ENCODE measurements around the gene COBLL1.
"Not testable (repeated sequence)": the region's sequence is repeated elsewhere in the genome, so short reads cannot be mapped to it uniquely, and the experiment has no call there.

COBLL1 gene

DNA sequence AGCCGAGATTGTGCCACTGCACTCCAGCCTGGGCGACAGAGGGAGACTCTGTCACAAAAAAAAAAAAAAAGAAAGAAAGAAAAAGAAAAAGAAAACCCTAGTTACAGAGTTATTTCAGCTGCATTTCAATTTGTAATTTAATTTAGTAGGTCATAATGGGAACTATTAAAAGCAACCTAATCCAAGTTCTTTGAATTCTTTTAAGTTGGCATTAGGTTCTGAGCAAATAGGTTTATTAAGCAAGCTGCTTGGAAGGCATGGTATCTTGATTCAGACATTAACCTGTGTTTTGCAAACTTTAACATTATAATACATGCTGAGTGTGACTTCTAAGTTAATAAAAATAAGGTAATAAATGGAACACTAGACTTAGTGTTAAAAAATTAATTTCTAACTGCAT lies 29.8 kb upstream of the COBLL1 start:
- Histone ChIP-seq H3K27ac (ENCODE audit: low read depth, low read length) (no peak overlapping the region), H3K9ac (ENCODE audit: low read length) (no peak overlapping the region), H3K4me1 (ENCODE audit: control insufficient read depth, insufficient read depth, low read length) (no peaks in the 10 kb centered on the region), H3K27me3 (ENCODE audit: control insufficient read depth, insufficient read depth, low read length) (no peaks in the 10 kb centered on the region), H3K36me3 (ENCODE audit: control insufficient read depth, insufficient read depth, low read length) (no peaks in the 10 kb centered on the region), H3K4me3 (ENCODE audit: low read length) (no peak overlapping the region)

DNA sequence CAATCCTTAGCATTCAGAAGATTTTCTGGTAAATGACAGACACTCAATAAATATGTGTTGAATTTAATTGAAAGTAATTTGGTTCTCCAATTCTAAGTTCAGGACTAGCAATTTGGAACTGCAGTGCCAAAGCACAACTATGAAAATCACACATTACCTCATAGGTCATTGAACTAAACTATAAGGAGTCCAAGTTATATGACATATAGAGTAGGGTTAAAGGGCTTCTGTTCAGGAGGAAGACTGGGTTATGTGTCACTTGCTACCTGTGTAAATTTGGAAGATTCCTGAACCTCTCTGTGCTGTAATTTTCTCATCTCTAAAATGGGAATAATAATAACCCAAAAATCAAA lies 27.8 kb upstream of the COBLL1 start:
- Histone ChIP-seq H3K4me1 (ENCODE audit: control insufficient read depth, insufficient read depth, low read length) (no peaks in the 10 kb centered on the region), H3K27ac (ENCODE audit: low read depth, low read length) (no peak overlapping the region), H3K27me3 (ENCODE audit: control insufficient read depth, insufficient read depth, low read length) (no peaks in the 10 kb centered on the region), H3K9ac (ENCODE audit: low read length) (no peak overlapping the region), H3K4me3 (ENCODE audit: low read length) (no peak overlapping the region), H3K36me3 (ENCODE audit: control insufficient read depth, insufficient read depth, low read length) (no peaks in the 10 kb centered on the region)

DNA sequence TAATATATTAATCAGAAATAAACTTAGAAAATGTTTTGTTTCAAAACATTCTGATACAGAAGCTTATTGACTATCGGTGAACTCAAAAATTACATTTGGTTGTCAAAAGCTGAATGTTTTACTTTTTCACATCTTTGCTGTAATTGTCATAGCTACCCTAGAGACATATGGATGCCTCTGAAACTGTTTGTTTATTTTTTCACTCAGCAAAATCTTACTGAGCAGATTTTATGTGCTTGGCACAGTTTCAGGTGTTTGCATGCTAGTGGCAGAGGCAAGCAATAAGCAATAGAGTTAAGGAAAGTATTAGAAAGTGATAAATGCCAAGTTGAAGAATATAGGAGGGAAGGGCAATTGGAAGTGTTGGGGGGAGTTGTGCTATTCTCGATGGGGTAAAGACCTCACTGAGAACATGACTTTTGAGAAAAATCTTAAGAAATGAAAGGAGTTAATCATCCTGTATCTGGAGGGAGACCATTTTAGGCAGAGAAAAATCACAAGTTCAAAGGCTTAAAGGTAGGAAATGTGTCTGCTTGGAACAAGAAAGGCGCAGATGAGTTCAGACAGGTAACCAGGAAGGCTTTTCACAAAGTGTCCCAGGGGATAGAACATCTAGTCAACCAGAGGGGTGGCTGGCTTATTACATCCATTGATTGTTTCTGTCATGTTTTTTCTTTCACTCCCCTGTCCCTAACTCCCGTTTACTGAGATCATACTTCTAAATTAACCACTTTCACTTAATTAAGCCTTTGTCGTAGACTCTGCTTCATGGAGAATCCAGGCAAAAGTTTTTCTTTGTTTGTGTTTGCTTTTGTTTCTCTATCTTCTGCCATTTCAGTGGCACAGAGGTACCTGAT lies 27.2 kb upstream of the COBLL1 start:
- no peaks in the 10 kb centered on the region for H3K4me1 ChIP-seq (ENCODE audit: control insufficient read depth, insufficient read depth, low read length)
- H3K9ac ChIP-seq (ENCODE audit: low read length): no peak overlapping the region
- H3K36me3 ChIP-seq (ENCODE audit: control insufficient read depth, insufficient read depth, low read length): no peaks in the 10 kb centered on the region
- no peaks in the 10 kb centered on the region for H3K27me3 ChIP-seq (ENCODE audit: control insufficient read depth, insufficient read depth, low read length)
- no peak overlapping the region for H3K4me3 ChIP-seq (ENCODE audit: low read length)
- H3K27ac ChIP-seq (ENCODE audit: low read depth, low read length): no peak overlapping the region

DNA sequence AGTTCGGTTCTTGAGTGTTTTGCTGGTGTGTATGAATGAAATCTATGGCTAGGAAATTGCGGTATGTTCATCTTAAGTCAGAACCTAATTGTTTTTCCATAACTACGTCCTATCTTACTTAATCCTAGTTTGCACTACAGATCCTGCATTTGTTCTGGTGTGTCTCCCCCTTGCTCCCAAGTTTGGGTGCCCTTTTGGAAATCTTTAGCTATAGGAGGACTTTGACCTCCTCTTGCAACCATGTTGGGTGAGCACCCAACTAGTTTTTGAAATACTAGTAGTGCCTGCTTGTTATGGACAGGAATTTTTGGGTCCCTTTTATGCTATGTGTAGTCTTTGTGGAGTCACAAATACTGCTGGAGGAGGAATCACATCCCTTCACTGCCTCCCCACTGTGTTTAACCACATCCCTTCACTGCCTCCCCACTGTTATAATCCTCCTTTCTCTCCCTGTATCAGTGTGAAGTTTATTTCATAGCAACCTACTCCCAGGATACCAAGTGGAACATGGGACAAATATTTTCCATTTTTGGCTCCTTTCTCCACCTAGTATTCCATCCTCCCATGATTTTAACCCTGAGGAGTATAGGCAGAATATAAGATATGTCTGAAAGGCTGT lies 26.3 kb upstream of the COBLL1 start:
- H3K4me3 ChIP-seq (ENCODE audit: low read length): no peak overlapping the region
- no peaks in the 10 kb centered on the region for H3K4me1 ChIP-seq (ENCODE audit: control insufficient read depth, insufficient read depth, low read length)
- no peaks in the 10 kb centered on the region for H3K27me3 ChIP-seq (ENCODE audit: control insufficient read depth, insufficient read depth, low read length)
- no peaks in the 10 kb centered on the region for H3K36me3 ChIP-seq (ENCODE audit: control insufficient read depth, insufficient read depth, low read length)
- H3K9ac ChIP-seq (ENCODE audit: low read length): no peak overlapping the region
- no peak overlapping the region for H3K27ac ChIP-seq (ENCODE audit: low read depth, low read length)

DNA sequence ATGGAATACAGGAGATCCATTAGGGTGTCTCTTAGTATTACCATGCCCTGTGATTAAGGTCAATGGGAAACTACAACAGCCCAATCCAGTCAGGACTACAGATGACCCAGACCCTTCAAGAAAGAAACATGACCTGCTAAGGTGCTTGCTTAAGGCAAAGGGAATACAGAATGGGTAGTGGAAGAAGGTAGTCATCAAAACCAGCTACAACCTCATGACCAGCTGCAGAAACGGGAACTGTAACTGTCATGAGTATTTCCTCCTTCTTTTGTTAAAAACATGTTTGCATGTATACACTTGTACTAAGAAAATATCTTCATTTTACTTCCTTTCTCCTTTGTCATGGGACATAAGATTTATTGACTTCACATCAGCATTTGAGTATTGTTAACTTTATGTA lies 24.8 kb upstream of the COBLL1 start:
- H3K36me3 ChIP-seq (ENCODE audit: control insufficient read depth, insufficient read depth, low read length); H3K9ac ChIP-seq (ENCODE audit: low read length); H3K27ac ChIP-seq (ENCODE audit: low read depth, low read length); H3K4me1 ChIP-seq (ENCODE audit: control insufficient read depth, insufficient read depth, low read length); H3K4me3 ChIP-seq (ENCODE audit: low read length); H3K27me3 ChIP-seq (ENCODE audit: control insufficient read depth, insufficient read depth, low read length): not testable (repeated sequence)

DNA sequence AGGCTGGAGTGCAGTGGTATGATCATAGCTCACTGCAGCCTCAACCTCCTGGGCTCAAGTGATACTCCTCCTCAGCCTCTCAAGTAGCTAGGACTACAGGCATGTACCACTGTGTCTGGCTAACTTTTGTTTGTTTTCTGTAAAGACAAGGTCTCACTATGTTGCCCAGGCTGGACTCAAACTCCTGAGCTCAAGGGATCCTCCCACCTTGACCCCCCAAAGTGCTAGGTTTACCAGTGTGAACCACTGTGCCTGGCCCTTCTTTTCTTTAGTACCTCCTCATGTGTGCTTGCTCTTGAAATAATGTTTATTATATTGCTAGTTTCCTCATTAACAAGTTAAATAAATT lies 19.0 kb upstream of the COBLL1 start:
- Histone ChIP-seq H3K4me1 (ENCODE audit: control insufficient read depth, insufficient read depth, low read length) (no peaks in the 10 kb centered on the region), H3K27me3 (ENCODE audit: control insufficient read depth, insufficient read depth, low read length) (no peaks in the 10 kb centered on the region), H3K4me3 (ENCODE audit: low read length) (no peak overlapping the region), H3K36me3 (ENCODE audit: control insufficient read depth, insufficient read depth, low read length) (no peaks in the 10 kb centered on the region), H3K9ac (ENCODE audit: low read length) (no peak overlapping the region), H3K27ac (ENCODE audit: low read depth, low read length) (no peak overlapping the region)

DNA sequence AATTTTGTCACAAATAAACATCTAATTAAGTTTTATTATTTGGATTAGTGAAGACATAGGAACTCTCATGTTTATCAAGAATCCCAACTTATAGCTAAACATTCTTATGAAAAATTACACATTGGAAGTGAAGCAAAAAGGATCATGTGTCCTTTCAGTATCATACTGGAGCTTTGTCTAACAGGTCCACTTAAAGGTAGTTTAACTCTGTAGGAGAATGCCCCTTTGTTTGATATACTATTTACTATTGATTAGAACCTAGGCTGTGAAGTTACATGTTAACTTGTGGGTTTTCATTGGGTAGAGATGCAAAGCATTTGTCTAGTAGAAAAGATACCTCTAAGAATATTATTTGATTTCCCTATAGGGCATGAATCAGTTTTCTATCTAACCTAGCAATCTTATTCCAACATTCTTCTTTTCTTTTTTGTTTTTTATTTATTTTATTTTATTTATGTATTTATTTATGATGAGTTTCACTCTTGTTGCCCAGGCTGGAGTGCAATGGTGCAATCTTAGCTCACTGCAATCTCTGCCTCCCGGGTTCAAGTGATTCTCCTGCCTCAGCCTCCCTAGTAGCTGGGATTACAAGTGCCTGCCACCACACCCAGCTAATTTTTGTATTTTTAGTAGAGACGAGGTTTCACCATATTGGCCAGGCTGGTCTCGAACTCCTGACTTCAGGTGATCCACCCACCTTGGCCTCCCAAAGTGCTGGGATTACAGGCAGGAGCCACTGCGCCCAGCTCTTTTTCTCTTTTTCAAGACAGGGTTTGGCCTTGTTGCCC lies 18.5 kb upstream of the COBLL1 start:
- not testable (repeated sequence) for H3K36me3 ChIP-seq (ENCODE audit: control insufficient read depth, insufficient read depth, low read length); H3K4me1 ChIP-seq (ENCODE audit: control insufficient read depth, insufficient read depth, low read length); H3K27me3 ChIP-seq (ENCODE audit: control insufficient read depth, insufficient read depth, low read length); H3K27ac ChIP-seq (ENCODE audit: low read depth, low read length); H3K9ac ChIP-seq (ENCODE audit: low read length); H3K4me3 ChIP-seq (ENCODE audit: low read length)

DNA sequence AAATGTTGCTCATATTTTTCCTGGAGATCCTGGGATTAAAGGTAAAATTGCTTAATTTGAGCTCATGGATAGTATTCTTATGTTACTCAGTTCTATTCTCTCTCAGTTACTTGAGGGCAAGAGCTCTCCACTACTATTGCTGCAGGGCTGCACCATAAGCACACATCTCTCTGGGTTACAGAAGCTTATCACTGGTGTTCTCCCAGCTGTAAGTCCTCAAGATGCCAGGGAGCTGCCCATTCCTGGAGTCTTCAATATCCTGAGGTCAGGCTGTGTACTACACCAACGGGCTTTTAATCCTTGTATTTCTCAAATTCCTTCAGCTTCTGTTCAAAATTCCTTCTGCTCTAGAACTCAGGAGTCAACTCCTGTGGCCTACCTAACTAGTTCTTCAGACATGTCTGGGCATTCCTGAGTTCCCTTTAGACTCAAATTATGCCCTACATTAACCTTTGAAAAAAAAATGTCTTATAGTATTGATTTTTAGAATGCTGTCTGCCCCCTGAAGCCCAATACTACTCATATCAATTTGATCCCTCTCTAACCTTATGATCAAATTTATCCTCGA lies 17.7 kb upstream of the COBLL1 start:
- H3K4me1 ChIP-seq (ENCODE audit: control insufficient read depth, insufficient read depth, low read length): no peaks in the 10 kb centered on the region
- H3K4me3 ChIP-seq (ENCODE audit: low read length): no peak overlapping the region

DNA sequence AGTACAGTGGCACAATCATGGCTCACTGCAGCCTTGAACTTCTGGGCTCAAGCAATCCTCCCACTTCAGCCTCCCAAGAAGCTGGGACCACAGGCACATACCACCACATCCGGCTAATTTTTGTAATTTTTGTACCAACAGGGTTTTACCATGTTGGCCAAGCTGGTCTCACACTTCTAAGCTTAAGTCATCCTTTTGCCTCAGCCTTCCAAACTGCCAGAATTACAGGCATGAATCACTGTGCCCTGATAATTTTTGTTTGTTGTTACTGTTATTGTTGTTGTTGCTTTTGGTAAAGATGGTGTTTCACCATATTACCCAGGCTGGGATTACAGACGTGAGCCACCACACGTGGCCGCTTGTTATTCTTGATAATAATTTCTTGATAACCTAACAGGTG lies 10.5 kb upstream of the COBLL1 start:
- Histone ChIP-seq H3K9ac (ENCODE audit: low read length) (no peak overlapping the region), H3K27ac (ENCODE audit: low read depth, low read length) (no peak overlapping the region), H3K4me3 (ENCODE audit: low read length) (no peak overlapping the region), H3K36me3 (ENCODE audit: control insufficient read depth, insufficient read depth, low read length) (no peaks in the 10 kb centered on the region), H3K27me3 (ENCODE audit: control insufficient read depth, insufficient read depth, low read length) (no peaks in the 10 kb centered on the region), H3K4me1 (ENCODE audit: control insufficient read depth, insufficient read depth, low read length) (no peaks in the 10 kb centered on the region)

More for the DNA sequence above, 17.7 kb upstream of the COBLL1 start:
- H3K9ac ChIP-seq (ENCODE audit: low read length): no peak overlapping the region
- no peaks in the 10 kb centered on the region for H3K36me3 ChIP-seq (ENCODE audit: control insufficient read depth, insufficient read depth, low read length)
- no peak overlapping the region for H3K27ac ChIP-seq (ENCODE audit: low read depth, low read length)
- no peaks in the 10 kb centered on the region for H3K27me3 ChIP-seq (ENCODE audit: control insufficient read depth, insufficient read depth, low read length)

DNA sequence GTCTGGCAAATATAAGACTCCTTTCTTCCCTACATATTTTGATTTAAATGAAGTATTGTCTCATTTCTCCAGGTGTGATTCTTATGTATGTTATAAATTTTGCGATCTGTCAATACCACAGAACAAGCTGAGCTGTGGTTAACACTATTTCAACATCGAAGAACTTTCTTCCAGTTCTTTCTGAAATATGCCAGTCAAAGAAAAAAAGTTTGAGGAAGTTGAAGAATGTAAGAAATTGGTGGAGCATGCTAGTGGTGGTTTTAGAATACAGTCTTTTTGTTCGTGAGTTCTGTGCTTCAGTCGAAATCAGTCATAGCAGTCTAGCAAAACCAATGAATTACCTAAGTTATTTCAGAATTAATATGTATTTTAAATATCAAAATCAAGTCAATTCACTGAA lies 8.6 kb upstream of the COBLL1 start:
- Histone ChIP-seq H3K9ac (ENCODE audit: low read length) (no peak overlapping the region), H3K27ac (ENCODE audit: low read depth, low read length) (no peak overlapping the region), H3K4me1 (ENCODE audit: control insufficient read depth, insufficient read depth, low read length) (no peaks in the 10 kb centered on the region)

DNA sequence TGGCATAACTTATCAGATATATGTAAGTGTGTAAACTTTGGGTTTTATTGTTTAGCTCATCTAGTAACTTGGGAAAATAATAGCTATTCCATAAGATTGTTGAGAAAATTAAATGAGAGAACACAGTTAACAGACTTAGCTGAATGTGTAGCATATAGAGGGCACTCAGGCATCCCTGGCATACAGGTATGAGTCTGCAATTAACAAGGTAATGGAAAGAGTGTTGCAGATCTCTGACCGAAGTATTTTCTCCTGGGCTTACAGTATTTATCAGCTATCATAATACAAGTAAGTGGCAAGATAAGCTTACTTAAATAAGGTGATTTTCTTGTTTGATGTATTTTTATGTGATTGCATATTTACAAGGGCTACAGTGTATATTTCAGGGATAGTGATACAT lies 7.9 kb upstream of the COBLL1 start:
- Histone ChIP-seq H3K27ac (ENCODE audit: low read depth, low read length) (no peak overlapping the region), H3K36me3 (ENCODE audit: control insufficient read depth, insufficient read depth, low read length) (no peaks in the 10 kb centered on the region), H3K4me3 (ENCODE audit: low read length) (no peak overlapping the region), H3K4me1 (ENCODE audit: control insufficient read depth, insufficient read depth, low read length) (no peaks in the 10 kb centered on the region), H3K9ac (ENCODE audit: low read length) (no peak overlapping the region), H3K27me3 (ENCODE audit: control insufficient read depth, insufficient read depth, low read length) (no peaks in the 10 kb centered on the region)

More for the DNA sequence above, 8.6 kb upstream of the COBLL1 start:
- no peak overlapping the region for H3K4me3 ChIP-seq (ENCODE audit: low read length)
- H3K36me3 ChIP-seq (ENCODE audit: control insufficient read depth, insufficient read depth, low read length): no peaks in the 10 kb centered on the region
- no peaks in the 10 kb centered on the region for H3K27me3 ChIP-seq (ENCODE audit: control insufficient read depth, insufficient read depth, low read length)

DNA sequence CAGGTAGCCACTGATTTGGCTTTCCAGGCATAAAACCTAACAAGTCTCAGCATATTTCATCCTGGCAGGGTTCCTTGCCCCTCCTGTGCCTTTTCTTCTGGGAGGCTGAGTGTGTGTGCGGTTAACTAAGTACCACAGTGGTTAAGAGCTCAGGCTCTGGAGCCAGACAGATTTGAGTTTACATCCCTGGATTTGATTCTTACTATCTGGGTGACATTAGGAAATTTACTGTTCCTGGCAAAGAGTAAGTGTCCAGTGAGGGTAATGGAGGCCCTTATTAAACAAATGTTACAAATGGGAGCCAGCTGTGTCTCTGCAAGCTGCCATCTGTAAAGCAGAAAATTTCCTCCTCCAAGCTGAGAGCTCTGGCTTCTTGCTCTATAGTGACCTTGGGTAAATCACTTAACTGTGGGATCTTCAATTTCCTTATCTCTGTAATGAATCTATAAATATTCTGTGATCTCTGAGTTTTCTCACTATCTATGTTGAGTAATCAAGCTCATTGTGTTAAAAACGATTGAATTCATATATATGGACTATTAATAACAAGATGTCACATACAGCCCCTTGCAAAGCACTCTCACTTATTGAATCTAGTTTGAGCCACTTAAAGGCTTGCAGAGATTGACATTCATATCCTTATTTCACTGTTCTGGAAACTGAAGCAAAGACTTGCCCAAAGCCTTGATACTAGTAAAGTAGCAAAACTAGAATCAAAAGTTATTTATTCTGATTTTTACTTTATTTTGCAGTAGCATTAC lies 6.5 kb upstream of the COBLL1 start:
- no peak overlapping the region for H3K27ac ChIP-seq (ENCODE audit: low read depth, low read length)
- H3K27me3 ChIP-seq (ENCODE audit: control insufficient read depth, insufficient read depth, low read length): no peaks in the 10 kb centered on the region
- H3K4me1 ChIP-seq (ENCODE audit: control insufficient read depth, insufficient read depth, low read length): no peaks in the 10 kb centered on the region
- no peaks in the 10 kb centered on the region for H3K36me3 ChIP-seq (ENCODE audit: control insufficient read depth, insufficient read depth, low read length)
- no peak overlapping the region for H3K4me3 ChIP-seq (ENCODE audit: low read length)
- H3K9ac ChIP-seq (ENCODE audit: low read length): no peak overlapping the region

Data from rectal smooth muscle tissue (tissue), 1 donor.